ENCODE data around the gene GIGYF2.
"Not testable (repeated sequence)": the region's sequence is repeated elsewhere in the genome, so short reads cannot be mapped to it uniquely, and the experiment has no call there.

Gene GIGYF2

GRCh38 chr2:232689152-232689910, 7.8 kb upstream of the GIGYF2 start:
- in situ Hi-C loops (cut with MboI; ENCODE audit: low sequenced_read_pairs), result no loop called here

GRCh38 chr2:232691117-232691516, 6.0 kb upstream of the GIGYF2 start:
- in situ Hi-C loops (cut with MboI; ENCODE audit: low sequenced_read_pairs), result not testable (repeated sequence)

- in situ Hi-C loops (cut with MboI; ENCODE audit: low sequenced_read_pairs), result no loop called here
These were observed 3.8 kb upstream of the GIGYF2 start for GRCh38 chr2:232693344-232693743.

DNA sequence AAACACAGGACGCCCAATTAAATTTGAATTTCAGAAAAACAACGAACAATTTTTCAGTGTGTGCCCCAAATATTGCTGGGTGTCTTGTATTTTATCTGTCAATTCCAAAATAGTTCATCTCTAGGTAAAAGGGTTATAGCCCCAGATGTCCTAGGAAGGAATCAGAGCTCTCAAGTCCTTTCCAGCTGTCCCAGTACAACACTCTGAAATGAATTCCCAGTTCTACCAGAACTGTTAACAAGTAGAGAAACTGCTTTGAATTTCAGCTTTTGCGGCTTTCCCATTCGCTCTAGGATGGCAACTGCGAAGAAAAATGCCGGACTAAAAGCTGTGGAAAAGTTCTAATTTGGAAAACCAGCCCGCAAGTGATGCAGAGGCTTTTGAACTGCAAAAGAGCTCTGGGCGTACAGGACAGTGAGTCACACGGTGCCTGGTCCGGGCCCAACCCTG, 497 bp upstream of the GIGYF2 start:
- in situ Hi-C loops (cut with MboI; ENCODE audit: low sequenced_read_pairs), result no loop called here

- in situ Hi-C loops (cut with MboI; ENCODE audit: low sequenced_read_pairs), result no loop called here
These were observed 628 bp downstream of the GIGYF2 start for GRCh38 chr2:232697807-232698110.

DNA sequence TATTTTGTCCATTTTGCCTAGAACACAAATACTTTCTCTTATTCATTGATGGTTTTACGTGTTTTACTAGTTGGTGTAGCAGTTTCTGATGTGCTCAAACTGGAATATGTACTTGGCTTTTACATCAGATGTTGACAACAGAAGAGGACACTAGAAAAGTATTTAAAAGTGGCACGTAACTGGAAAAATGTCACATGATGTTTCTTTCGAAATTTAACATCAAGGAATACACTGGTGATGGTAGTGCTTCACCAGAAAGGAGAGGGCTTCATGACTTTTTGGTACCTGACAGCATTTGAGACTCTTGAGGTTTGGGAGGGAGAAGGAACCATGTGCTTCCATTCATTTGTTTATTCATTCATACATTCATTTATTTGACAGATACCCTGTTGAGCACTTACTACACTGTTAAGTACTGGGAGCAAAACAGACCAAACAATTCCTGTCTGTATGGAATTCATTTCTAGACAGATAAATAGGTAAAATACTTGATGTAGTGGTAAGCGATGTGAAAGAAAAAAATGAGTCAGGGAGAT, 1.5 kb downstream of the GIGYF2 start:
- in situ Hi-C loops (cut with MboI; ENCODE audit: low sequenced_read_pairs), result no loop called here

GRCh38 chr2:232699110-232699509, 2.0 kb downstream of the GIGYF2 start:
- in situ Hi-C loops (cut with MboI; ENCODE audit: low sequenced_read_pairs), result no loop called here

GRCh38 chr2:232700154-232700553, 3.0 kb downstream of the GIGYF2 start:
- in situ Hi-C loops (cut with MboI; ENCODE audit: low sequenced_read_pairs), result no loop called here

DNA sequence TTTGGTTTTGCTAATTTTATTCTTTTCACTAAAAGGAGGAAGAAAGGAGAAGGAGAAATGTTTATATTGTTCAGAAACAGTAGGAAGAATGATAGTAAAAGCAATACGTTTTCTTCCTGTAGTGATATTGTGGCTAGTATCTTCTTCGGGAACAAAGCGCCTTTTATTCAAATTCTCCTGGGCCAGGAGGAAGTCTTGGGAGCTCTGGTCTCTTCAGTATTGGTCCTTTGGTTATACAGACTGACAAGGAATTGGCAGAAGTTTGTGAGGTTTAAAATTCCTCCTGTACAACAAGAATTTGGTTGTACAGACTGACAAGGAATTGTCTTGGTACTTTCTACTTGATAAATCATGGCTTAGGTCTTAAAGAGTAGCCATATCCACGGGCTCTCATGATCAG, 9.9 kb downstream of the GIGYF2 start:
- in situ Hi-C loops (cut with MboI; ENCODE audit: low sequenced_read_pairs), result no loop called here

DNA sequence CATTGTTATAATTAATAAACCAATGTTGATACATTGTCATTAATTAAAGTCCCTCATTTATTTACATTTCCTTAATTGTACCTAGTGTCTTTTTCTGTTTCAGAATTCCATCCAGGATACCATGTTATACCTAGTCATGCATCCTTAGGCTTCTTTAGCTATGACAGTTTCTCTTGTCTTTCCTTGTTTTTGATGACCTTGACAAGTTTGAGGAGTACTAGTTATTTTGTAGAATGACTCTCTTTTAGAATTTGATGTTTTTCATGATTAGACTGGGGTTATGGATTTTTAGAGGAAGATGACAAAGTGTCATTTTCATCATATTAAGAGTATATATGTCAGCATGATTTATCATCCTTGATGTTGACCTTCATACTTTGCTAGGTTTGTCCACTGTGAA, 16.4 kb downstream of the GIGYF2 start:
- in situ Hi-C loops (cut with MboI; ENCODE audit: low sequenced_read_pairs), result no loop called here

DNA sequence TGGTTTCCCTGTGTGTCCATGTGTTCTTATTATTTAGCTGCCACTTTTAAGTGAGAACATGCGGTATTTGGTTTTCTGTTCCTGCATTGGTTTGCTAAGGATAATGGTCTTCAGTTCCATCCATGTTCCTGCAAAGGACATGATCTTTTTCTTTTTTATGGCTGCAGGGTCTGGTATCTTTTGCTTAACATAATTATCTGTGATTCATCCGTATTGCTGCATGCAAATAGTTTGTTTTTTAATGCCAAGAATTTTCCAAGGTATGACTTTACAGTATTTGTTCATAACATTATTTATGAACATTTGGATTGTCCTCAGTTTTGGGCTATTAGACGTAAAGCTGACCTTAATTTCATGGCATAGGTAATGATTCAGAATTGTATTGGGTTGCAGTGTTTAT, 17.8 kb downstream of the GIGYF2 start:
- in situ Hi-C loops (cut with MboI; ENCODE audit: low sequenced_read_pairs), result no loop called here

DNA sequence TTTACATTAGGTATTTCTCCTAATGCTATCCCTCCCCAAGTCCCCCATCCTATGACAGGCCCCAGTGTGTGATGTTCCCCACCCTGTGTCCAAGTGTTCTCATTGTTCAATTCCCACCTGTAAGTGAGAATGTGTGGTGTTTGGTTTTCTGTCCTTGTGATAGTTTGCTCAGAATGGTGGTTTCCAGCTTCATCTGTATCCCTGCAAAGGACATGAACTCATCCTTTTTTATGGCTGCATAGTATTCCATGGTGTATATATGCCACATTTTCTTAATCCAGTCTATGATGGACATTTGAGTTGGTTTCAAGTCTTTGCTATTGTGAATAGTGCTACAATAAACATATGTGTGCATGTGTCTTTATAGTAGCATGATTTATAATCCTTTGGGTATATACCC, 22.9 kb downstream of the GIGYF2 start:
- in situ Hi-C loops (cut with MboI; ENCODE audit: low sequenced_read_pairs), result not testable (repeated sequence)

- in situ Hi-C loops (cut with MboI; ENCODE audit: low sequenced_read_pairs), result no loop called here
These were observed 24.1 kb downstream of the GIGYF2 start for GRCh38 chr2:232721261-232721660.

- in situ Hi-C loops (cut with MboI; ENCODE audit: low sequenced_read_pairs), result no loop called here
These were observed 24.8 kb downstream of the GIGYF2 start for GRCh38 chr2:232721882-232722281.

GRCh38 chr2:232723027-232723426, 25.9 kb downstream of the GIGYF2 start:
- in situ Hi-C loops (cut with MboI; ENCODE audit: low sequenced_read_pairs), result no loop called here

- in situ Hi-C loops (cut with MboI; ENCODE audit: low sequenced_read_pairs), result no loop called here
These were observed 31.7 kb downstream of the GIGYF2 start for GRCh38 chr2:232728785-232729184.

DNA sequence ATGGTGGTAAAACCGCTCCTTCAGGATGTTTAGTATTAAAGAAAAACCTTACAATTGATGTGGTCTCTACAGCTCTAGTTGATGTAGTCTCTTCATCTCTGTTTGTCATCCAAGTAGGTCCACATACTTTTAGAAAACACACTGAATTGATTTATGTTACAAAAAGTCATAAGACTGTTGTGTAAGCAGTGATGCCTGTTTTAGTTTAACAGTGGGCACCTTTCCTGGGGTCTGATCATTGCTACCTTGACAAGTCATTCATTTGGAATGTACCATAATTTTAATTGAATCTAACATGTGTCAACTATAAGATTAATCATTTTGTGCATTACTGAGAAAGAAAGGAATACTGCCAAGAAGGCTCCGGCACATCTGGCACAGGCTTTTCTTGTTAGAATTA, 34.3 kb downstream of the GIGYF2 start:
- in situ Hi-C loops (cut with MboI; ENCODE audit: low sequenced_read_pairs), result no loop called here

DNA sequence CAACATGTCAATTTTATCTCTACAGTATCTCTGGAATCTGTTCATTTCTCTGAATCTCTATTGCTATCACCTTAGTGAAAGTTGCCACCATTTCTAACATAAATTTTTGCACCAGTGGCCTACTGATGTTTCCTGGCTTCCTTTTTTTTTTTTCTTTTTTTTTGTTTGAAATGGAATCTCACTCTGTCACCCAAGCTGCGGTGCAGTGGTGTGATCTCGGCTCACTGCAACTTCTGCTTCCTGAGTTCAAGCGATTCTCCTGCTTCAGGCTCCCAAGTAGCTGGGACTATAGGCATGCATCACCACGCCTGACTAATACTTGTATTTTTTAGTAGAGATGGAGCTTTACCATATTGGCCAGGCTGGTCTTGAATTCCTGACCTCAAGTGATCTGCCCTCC, 44.2 kb downstream of the GIGYF2 start:
- in situ Hi-C loops (cut with MboI; ENCODE audit: low sequenced_read_pairs), result no loop called here

- in situ Hi-C loops (cut with MboI; ENCODE audit: low sequenced_read_pairs), result no loop called here
These were observed 44.8 kb downstream of the GIGYF2 start for GRCh38 chr2:232741972-232742371.

GRCh38 chr2:232744963-232745362, 47.8 kb downstream of the GIGYF2 start:
- in situ Hi-C loops (cut with MboI; ENCODE audit: low sequenced_read_pairs), result no loop called here

GRCh38 chr2:232748038-232748437, 50.9 kb downstream of the GIGYF2 start:
- in situ Hi-C loops (cut with MboI; ENCODE audit: low sequenced_read_pairs), result no loop called here

GRCh38 chr2:232749331-232749730, 52.2 kb downstream of the GIGYF2 start:
- in situ Hi-C loops (cut with MboI; ENCODE audit: low sequenced_read_pairs), result no loop called here

- in situ Hi-C loops (cut with MboI; ENCODE audit: low sequenced_read_pairs), result no loop called here
These were observed 53.1 kb downstream of the GIGYF2 start for GRCh38 chr2:232750135-232750671.
